ENCODE data around the gene ALDH3B1.

Gene ALDH3B1

DNA sequence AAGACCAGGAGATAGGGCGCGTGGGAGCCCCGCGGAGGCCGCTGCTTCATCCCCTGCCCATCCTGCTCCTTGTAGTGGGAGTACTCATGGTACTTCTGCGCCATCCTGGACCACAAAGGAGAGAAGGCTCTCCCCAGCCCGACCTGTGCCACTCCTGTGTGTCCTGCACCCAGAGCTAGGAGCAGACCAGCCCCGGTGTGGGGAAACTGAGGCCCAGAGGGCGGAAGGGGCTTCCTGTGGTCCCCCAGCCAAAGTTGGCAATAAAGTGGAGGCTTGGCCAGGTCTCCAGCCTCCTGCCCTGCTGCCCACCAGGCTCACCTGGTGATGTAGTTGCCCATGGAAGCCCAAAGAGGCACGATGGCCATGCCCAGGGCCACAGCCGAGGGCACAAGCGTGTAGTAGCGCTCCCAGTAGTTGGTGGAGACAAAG, 10.9 kb upstream of the ALDH3B1 start:
- no peaks in the 10 kb centered on the region for H3K36me3 ChIP-seq (ENCODE audit: control insufficient read depth, low read depth, low read length)
- H3K9me3 ChIP-seq (ENCODE audit: control insufficient read depth, low read depth, low read length), result no peaks in the 10 kb centered on the region
- H3K4me3 ChIP-seq (ENCODE audit: low read length), result no peak overlapping the region
- peaks cover 6% of the 10 kb centered on the region for H3K27me3 ChIP-seq (ENCODE audit: control insufficient read depth, insufficient read depth, low read length)
- H3K4me1 ChIP-seq (ENCODE audit: control insufficient read depth, low read depth, low read length), result peaks cover 5% of the 10 kb centered on the region
- H3K27ac ChIP-seq (ENCODE audit: low read length), result no peak overlapping the region
- no peak overlapping the region for H3K9ac ChIP-seq (ENCODE audit: low read length)

DNA sequence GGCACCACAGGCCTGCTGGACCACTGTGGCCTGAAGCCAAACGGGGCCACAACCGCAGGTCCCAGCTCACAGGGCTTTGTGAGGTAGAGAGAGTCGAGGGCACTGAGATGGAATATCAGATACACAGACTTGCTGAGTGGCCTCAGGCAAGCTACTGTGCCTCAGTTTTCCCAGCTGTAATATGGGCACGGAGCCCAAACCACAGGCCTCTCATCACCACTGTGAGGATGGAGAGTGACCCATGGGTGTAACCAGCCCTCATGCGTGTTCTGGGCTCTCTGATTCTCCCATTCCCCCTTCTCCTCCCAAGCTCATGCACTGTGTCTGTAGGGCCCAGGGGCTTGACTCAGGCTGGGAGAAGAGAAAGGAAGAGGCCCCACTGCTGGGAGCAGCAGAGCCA, 10.4 kb upstream of the ALDH3B1 start:
- Histone ChIP-seq H3K36me3 (ENCODE audit: control insufficient read depth, low read depth, low read length) (no peaks in the 10 kb centered on the region), H3K27me3 (ENCODE audit: control insufficient read depth, insufficient read depth, low read length) (peaks cover 6% of the 10 kb centered on the region), H3K4me1 (ENCODE audit: control insufficient read depth, low read depth, low read length) (peaks cover 5% of the 10 kb centered on the region), H3K9ac (ENCODE audit: low read length) (no peak overlapping the region), H3K4me3 (ENCODE audit: low read length) (no peak overlapping the region), H3K27ac (ENCODE audit: low read length) (no peak overlapping the region), H3K9me3 (ENCODE audit: control insufficient read depth, low read depth, low read length) (no peaks in the 10 kb centered on the region)

DNA sequence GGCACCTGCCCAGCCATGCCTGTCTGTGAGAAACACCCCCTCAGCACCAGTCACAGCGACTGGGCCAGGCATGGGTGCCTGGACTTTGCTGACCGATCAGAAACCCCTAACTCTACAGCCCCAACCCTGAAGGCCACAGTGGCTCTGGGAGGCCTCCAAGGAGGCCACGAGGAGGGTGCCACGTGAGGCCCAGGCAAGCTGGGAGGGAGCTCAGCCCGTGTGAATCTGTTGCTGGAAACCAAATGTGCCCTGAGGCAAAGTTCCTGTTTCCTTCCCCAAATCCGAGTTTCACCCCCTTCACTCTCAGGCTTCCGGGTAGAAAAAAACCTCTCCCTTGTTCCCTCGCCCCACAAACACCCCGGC, 7.6 kb upstream of the ALDH3B1 start:
- no peak overlapping the region for H3K9ac ChIP-seq (ENCODE audit: low read length)
- no peaks in the 10 kb centered on the region for H3K36me3 ChIP-seq (ENCODE audit: control insufficient read depth, low read depth, low read length)
- H3K4me1 ChIP-seq (ENCODE audit: control insufficient read depth, low read depth, low read length), result no peaks in the 10 kb centered on the region
- no peak overlapping the region for H3K4me3 ChIP-seq (ENCODE audit: low read length)
- H3K9me3 ChIP-seq (ENCODE audit: control insufficient read depth, low read depth, low read length), result no peaks in the 10 kb centered on the region
- no peak overlapping the region for H3K27ac ChIP-seq (ENCODE audit: low read length)
- H3K27me3 ChIP-seq (ENCODE audit: control insufficient read depth, insufficient read depth, low read length), result peaks cover 6% of the 10 kb centered on the region

DNA sequence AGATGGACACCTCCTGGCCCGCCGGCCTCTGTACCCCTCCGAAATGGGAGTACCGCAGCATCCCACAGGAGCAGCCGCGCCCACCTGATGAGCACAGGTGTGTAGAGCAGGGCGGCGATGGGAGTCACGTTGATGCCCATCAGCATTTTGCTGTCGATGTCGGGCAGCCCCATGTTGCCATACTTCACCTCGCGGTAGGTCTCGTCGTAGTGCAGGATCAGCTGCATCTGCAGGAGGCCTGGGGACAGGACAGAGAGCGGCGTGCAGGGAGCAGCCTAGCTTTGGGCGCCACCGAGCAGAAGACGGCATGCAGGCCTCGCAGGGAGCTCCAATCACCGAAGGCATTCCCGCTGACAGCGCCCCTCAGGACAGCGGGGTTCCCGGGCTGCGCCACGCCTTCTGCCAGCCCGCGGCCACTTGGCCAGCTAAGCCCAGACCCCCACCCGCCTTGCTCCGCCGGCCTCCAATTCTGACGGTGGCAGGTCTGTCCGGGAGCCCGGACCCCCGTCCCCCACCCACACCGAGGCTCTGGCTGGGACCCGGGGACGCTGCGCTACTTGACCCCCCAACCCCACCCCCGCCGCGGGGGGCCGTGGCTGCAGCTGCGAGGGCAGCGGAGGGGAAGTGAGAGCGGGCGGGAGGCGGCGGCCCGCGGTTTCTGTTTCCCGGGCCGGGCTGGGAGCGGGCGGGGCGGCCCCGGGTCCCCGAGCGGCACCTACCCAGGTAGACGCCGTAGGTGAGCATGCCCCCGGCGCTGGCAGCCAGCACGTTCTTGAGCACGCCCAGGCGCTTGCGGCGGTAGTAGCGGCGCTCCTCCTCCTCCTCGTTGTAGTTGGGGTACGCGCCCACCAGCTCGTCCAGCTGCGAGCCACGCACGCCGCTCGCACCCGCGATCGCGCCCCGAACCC, 6.9 kb upstream of the ALDH3B1 start:
- H3K9me3 ChIP-seq (ENCODE audit: control insufficient read depth, low read depth, low read length), result no peaks in the 10 kb centered on the region
- H3K36me3 ChIP-seq (ENCODE audit: control insufficient read depth, low read depth, low read length), result no peaks in the 10 kb centered on the region
- H3K27me3 ChIP-seq (ENCODE audit: control insufficient read depth, insufficient read depth, low read length), result peaks cover 6% of the 10 kb centered on the region
- H3K4me1 ChIP-seq (ENCODE audit: control insufficient read depth, low read depth, low read length), result no peaks in the 10 kb centered on the region
- no peak overlapping the region for H3K27ac ChIP-seq (ENCODE audit: low read length)
- H3K4me3 ChIP-seq (ENCODE audit: low read length), result peak overlapping the region; percentile 34
- H3K9ac ChIP-seq (ENCODE audit: low read length), result no peak overlapping the region

DNA sequence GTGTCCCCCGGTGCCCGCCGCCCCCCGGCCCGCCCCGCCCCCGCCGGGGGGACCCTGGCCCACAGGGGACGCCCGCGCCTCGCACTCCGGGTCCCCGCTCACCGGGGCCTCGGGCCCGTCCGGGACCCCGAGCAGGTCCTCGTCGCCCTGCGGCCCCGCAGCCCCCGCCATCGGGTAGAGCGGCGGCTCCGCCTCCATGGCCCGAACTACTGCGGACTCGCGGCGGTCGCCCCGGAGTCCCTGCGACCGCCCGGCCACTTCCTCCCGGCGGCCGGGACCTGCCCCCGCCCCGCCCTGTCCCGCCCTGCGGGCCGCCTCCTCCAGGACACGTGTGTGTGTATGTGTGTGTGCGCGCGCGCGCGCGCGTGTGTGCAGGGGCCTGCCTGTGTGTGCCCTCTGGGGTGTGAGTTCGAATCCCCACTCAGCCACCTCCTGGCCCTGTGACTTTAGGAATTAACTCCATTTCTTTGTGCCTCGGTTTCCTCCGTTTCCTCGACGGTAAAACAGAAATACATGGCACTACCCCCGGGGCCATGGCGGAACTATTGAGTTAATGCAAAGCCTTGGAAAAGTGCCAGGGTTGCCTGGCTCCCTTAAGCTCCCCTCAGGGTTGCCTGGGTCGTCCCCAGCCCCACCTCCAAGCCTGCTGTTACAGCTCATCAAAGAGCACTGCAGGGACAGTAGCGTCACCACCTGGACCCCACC, 6.1 kb upstream of the ALDH3B1 start, which contains the start of gene UNC93B1:
Gene UNC93B1, minus strand, starts transcription at position 252 of the 705 bp plus-strand sequence. Its CDS starts 54 bp downstream, at position 198.
- peaks cover 6% of the 10 kb centered on the region for H3K27me3 ChIP-seq (ENCODE audit: control insufficient read depth, insufficient read depth, low read length)
- peak within 1 kb of the TSS; percentile 34 for H3K4me3 ChIP-seq (ENCODE audit: low read length)
- H3K27ac ChIP-seq (ENCODE audit: low read length), result no peak within 1 kb of the TSS
- no peaks in the 10 kb centered on the region for H3K4me1 ChIP-seq (ENCODE audit: control insufficient read depth, low read depth, low read length)
- H3K9me3 ChIP-seq (ENCODE audit: control insufficient read depth, low read depth, low read length), result no peaks in the 10 kb centered on the region
- no peak within 1 kb of the TSS for H3K9ac ChIP-seq (ENCODE audit: low read length)
- no peaks in the 10 kb centered on the region for H3K36me3 ChIP-seq (ENCODE audit: control insufficient read depth, low read depth, low read length)

DNA sequence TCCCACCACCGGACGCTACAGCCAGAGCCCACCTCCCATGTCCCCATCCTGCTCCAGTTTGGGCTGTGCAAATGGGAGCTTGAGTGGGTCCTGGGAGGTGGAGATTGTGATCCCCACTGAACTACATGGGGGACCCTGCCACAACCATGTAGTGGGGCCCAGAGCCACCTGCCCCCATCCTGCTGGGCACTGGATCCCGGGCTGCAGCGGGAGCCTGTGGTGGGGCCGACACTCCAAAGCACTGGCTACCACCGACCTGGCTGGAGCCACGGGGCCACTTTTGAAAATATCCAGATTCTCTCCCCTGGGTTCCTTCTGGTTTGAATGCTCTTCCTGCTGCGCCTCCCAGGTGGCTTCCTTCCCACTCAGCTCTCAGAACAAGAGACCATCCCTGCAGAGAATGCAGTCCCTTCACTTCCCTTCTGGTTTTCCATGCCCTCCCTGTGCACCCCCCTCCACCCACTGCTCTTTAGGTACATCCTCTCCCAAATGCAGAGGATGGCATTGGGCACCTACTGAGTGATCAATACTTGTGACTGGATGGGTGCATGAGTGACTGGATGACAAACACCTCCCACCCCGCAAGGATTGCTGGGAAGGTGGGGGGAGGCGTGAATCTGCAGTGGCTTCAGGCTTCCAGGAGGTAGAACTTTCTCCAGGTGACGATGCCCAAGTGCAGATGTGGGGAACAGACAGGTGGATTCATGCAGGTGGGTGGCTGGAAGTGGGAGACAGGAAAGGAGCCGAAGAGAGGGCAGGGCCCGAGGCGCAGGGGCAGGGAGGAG, 5.4 kb upstream of the ALDH3B1 start:
- no peak overlapping the region for H3K9ac ChIP-seq (ENCODE audit: low read length)
- peak overlapping the region; percentile 34 for H3K4me3 ChIP-seq (ENCODE audit: low read length)
- peaks cover 6% of the 10 kb centered on the region for H3K27me3 ChIP-seq (ENCODE audit: control insufficient read depth, insufficient read depth, low read length)
- no peaks in the 10 kb centered on the region for H3K36me3 ChIP-seq (ENCODE audit: control insufficient read depth, low read depth, low read length)
- no peak overlapping the region for H3K27ac ChIP-seq (ENCODE audit: low read length)
- no peaks in the 10 kb centered on the region for H3K9me3 ChIP-seq (ENCODE audit: control insufficient read depth, low read depth, low read length)
- H3K4me1 ChIP-seq (ENCODE audit: control insufficient read depth, low read depth, low read length), result no peaks in the 10 kb centered on the region

DNA sequence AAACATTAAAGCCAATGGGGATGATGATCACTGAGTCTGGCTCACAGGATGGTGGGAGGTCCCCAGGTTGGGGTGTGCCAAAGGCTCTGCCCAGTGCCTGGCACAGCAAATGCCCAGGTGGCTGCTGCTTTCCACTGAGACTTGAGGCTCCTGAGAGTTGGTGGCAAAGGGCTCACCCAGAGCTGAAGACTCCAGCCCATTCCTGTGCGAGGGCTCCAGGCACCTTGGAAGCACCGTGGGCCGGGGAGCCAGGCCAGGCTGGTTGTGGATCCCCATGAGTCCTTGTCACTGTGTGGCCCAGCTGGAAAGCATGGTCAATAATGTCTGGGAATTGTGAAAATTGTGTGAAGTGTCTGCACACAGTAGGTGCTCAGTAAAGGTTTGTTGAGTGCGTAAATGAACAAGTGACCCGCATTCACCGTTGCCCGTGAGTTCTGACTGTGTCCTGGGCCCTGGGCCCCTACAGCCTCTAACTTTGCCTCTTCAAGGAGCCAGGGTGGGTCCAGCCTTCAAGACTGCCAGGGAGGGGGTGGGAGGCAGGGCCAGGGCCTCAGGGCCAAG, 3.4 kb upstream of the ALDH3B1 start:
- Histone ChIP-seq H3K9ac (ENCODE audit: low read length) (no peak overlapping the region), H3K27ac (ENCODE audit: low read length) (no peak overlapping the region), H3K4me3 (ENCODE audit: low read length) (no peak overlapping the region), H3K9me3 (ENCODE audit: control insufficient read depth, low read depth, low read length) (no peaks in the 10 kb centered on the region), H3K4me1 (ENCODE audit: control insufficient read depth, low read depth, low read length) (peaks cover 11% of the 10 kb centered on the region), H3K36me3 (ENCODE audit: control insufficient read depth, low read depth, low read length) (no peaks in the 10 kb centered on the region), H3K27me3 (ENCODE audit: control insufficient read depth, insufficient read depth, low read length) (peaks cover 6% of the 10 kb centered on the region)

DNA sequence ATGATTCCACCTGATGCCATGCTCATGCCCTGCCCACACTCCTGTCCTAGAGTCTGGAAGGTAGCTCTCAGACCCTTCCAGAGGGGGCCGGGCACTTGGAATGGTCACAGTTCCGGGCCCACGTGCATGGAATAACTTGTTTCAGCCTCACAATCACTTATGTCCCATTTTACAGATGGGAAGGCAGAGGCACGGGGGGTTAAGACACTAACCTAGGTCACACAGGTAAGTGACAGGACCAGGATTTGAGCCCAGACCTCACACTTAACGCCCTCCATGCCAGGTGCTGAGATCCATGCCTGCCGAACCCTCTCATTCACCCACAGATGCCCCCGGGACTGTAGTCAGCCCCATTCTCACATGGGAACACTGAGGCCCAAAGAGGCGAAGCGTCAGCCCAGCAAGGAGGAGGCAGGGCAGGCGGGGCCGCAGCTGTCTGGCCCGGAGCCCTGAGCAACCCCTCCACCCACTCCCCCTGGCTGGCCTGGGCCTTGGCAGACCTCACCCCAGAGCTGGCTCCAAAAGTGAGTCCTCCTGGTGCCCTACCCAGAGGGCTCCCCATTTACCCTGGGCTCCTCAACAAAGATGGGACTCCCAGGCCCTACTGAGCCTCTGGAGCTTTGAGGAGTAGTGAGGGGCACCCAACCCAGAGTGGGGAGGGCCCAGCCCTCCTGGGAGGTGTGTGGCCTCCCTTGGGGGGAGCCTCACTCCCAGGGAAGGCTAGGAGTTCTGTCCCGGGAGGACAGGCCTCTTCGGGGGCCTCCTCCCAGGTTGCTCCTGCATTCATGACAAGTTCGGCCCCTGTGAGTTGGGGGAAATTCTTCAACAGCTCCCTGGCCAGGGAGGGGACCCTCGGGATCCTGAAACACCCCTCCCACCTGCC, 2.4 kb upstream of the ALDH3B1 start:
- Histone ChIP-seq H3K4me1 (ENCODE audit: control insufficient read depth, low read depth, low read length) (peaks cover 11% of the 10 kb centered on the region), H3K36me3 (ENCODE audit: control insufficient read depth, low read depth, low read length) (no peaks in the 10 kb centered on the region), H3K27me3 (ENCODE audit: control insufficient read depth, insufficient read depth, low read length) (peaks cover 2% of the 10 kb centered on the region), H3K9ac (ENCODE audit: low read length) (no peak overlapping the region), H3K9me3 (ENCODE audit: control insufficient read depth, low read depth, low read length) (no peaks in the 10 kb centered on the region), H3K27ac (ENCODE audit: low read length) (no peak overlapping the region), H3K4me3 (ENCODE audit: low read length) (no peak overlapping the region)

DNA sequence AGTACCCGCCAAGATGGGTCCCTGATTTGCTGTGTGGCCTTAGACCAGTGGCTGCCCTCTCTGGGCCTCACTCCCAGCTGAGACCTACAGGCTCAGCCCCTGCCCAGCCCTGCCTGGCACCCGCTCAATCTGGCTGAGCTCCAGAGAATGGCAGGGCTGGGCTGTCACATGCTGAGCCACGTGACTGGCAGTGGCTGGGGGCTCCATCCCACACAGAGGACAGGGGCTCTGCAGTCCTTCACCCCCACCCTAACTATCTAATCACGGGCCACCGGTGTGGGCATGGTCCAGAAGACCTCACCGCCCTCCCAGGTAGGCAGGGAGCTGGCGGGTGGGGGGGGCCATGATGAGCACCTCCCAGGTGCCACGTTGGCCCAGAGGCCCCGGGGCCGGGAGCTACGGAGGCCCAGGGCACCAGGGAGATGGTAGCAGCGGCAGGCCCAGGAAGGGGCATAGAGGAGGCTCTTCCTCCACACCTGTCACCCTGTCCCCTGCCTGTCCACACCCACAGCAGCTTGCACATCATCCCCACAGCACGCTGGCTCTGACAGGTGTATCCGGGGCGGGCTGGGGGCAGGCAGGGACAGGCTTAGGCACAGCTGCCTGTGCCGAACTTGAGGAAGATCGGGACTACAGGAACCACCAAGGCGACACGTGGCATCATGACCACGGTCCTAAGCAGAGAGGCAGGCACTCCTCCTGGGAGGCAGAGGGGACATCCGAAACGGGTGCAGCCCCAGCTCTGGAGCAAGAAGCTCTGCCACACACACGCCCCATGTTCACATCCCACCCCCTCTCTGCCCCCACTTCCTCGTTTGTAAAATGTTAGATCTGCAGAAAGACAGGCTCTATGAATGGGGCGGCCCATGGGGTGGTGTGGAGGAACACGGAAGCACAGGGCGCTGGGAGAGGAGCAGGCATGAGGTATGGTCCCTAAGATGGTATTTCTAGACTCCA, 1.5 kb upstream of the ALDH3B1 start:
- H3K27me3 ChIP-seq (ENCODE audit: control insufficient read depth, insufficient read depth, low read length), result no peaks in the 10 kb centered on the region
- H3K4me3 ChIP-seq (ENCODE audit: low read length), result no peak overlapping the region
- no peak overlapping the region for H3K27ac ChIP-seq (ENCODE audit: low read length)
- H3K36me3 ChIP-seq (ENCODE audit: control insufficient read depth, low read depth, low read length), result no peaks in the 10 kb centered on the region
- no peak overlapping the region for H3K9ac ChIP-seq (ENCODE audit: low read length)
- H3K4me1 ChIP-seq (ENCODE audit: control insufficient read depth, low read depth, low read length), result peaks cover 11% of the 10 kb centered on the region
- H3K9me3 ChIP-seq (ENCODE audit: control insufficient read depth, low read depth, low read length), result no peaks in the 10 kb centered on the region
